Panc1 (cell line): ENCODE results near the gene UBASH3A.

Source experiments
- CTCF ChIP-seq: fragments of 450-650 bp; IDR thresholded peaks from 2 replicates; pipeline ENCODE4 v1.5.1; 2017; ENCODE audit warnings: mild to moderate bottlenecking
- POLR2AphosphoS5 ChIP-seq: IDR thresholded peaks from 2 replicates; pipeline ENCODE4 v1.6.1; 2012; ENCODE audit warnings: mild to moderate bottlenecking, low read depth, low read length, moderate library complexity
- SIN3A ChIP-seq: IDR thresholded peaks from 2 replicates; pipeline ENCODE4 v1.6.1; 2012; ENCODE audit warnings: low read depth, mild to moderate bottlenecking, low read length, moderate library complexity, borderline replicate concordance; ENCODE audit not compliant: insufficient read depth
- TCF7L2 ChIP-seq: IDR thresholded peaks from 2 replicates; pipeline ENCODE4 v1.6.1; 2011; ENCODE audit warnings: mild to moderate bottlenecking, low read depth, low read length, inconsistent platforms

GRCh38 chr21:42407476-42407875, 3.8 kb downstream of the UBASH3A start:
- TF ChIP-seq POLR2AphosphoS5 (no peak), CTCF (no peak), SIN3A (no peak), TCF7L2 (no peak)
